HuH-7 (cell line): ENCODE measurements around the gene RARB.

Experiments
- DNase-seq: peaks from one replicate; pipeline ENCODE4 v3.0.0; 2011; ENCODE audit warnings: low spot score

The RARB gene

GRCh38 chr3:25423780-25424588, 4.1 kb upstream of the RARB start:
- no peak for DNase-seq

- DNase-seq: no peak
These were observed 3.4 kb upstream of the RARB start for GRCh38 chr3:25424614-25425013.

DNA sequence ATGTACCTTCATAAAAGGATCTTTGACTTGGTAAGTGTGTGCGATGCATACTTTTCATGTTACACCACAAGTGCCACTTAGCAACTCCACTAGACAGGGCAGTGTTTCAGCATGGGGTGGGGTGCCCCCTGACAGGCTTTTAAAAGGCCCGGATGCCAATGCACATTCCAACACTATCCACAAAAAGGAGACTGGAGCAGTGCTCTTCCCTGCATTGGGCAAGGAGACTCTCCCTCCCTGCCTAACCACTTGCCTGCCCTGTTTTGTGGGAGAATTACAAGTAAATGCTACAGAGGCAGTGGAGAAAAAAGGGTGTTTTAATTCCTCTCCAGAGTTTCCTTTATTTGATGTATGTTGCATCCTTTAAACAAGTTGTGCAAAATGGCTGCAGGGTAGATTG, 1.7 kb upstream of the RARB start:
- no peak for DNase-seq

DNA sequence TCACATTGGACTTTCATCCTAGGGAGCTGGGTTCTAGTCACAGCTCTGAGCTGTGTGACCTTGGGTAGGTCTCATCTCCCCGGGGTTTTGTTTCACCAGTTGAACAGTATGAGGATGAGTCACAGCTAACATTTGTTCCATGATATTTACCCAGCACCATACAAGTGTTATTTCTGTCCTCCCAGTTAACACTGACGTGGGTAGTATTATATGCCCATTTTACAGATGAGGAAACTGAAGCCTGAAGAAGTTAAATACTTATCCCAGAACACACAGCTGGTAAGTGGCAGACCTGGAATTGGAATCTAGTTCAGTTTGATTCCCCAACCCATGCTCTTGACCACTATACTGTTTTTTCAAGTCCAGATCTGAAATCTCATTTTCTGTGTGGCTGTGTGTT, 908 bp upstream of the RARB start:
- no peak for DNase-seq

DNA sequence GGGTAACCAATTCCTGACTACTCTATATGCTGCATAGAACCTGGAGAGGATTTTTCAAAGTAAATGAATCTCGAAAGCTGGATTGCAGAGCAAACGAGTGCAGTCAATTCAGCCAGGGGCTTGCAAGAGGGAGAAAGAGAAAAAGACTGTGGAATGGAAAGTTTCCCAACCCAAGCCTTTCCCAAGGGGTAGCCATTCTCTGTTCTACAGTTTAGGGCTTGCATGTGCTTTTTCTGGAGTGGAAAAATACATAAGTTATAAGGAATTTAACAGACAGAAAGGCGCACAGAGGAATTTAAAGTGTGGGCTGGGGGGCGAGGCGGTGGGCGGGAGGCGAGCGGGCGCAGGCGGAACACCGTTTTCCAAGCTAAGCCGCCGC, 511 bp upstream of the RARB start:
- no peak for DNase-seq

DNA sequence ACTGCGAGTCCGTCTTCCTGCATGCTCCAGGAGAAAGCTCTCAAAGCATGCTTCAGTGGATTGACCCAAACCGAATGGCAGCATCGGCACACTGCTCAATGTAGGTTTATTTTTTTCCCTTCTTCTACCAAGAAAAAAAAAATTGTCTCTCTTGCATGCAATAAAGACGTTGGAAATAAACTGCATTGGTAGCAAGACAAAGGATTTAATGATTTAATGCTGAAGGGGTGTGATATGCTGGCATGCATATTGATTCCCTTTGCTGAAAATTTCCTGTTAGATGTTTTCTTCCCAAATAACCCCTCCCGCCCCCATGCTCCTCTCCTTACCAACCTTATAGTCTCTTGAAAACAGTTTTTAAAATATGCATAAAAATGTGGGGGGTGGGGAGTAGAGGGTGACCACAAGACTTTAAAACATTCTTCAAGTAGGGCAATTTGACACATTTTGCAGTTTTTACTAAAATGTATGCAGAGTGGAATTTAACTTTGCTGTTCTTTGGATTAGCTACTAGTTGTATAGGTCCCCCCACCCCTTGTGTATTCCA, 799 bp downstream of the RARB start:
- DNase-seq: no peak

- DNase-seq: no peak
These were observed 1.6 kb downstream of the RARB start for GRCh38 chr3:25429361-25430286.

DNA sequence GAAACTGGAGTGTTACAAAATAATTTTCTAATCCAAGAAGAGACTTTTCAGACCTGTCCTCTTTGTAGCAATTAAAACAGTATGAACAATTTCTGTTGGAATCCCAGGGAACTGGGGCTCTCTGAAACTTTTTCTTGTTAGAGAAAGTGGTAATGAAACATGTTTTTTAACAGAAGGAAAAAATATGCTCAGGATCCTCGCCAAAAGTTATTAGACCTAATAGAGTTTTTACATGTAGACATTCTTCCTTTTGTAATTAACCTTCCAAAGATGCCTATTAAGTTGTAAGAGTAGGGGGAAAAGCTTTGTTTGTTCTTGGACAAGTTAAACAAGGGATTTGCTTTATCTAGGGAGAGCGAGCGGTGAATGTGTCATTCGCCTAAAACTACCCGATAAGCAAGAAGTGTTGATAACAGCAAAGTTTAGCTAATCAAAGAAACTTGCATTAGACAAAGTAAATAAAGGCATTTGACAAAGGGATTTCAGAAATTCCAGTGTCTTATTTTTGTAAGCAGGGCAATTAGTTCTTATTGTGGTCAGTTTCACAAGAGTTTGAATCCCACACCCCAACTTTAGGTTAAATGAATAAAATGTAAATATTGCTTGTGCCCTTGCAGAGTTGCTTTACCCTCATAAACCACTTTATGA, 2.3 kb downstream of the RARB start:
- DNase-seq: no peak

DNA sequence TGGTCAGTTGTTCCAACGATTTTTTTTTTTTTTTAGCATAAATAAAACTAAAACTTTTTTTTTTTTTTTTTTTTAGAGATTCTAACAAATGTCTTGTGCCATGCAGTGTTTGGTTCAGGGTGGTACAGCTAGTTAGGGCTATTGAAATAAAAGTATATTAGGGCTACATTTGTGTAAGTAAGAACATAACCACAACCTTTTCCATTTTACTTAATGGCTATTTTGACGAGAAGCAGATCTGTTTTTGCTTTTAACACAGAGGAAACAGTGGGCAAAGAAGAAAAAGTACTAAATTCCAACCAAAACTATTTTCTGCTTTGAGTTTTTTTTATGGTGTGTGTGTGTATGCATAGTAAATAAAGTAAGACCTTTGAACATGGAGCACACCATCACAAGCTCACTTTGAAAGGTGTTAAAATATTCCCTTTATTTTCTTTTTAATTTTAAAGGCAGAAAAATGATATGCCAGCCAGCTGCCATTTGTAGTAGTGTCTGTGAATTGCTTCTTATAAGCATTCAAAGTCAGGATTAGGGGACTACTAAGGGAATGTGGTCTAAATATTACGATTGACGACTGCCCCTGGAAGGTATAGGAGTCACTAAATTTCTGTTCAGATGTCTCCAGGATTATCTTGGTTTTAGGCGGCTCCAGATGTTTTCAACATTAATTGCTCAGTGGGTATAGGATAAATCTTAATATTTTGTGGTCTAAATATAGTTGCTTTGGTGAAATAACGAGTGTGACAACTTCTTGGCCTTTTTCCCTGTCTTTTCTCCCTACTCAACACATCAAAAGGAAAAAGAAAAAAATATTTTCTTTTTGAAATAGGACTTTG, 3.1 kb downstream of the RARB start:
- no peak for DNase-seq

DNA sequence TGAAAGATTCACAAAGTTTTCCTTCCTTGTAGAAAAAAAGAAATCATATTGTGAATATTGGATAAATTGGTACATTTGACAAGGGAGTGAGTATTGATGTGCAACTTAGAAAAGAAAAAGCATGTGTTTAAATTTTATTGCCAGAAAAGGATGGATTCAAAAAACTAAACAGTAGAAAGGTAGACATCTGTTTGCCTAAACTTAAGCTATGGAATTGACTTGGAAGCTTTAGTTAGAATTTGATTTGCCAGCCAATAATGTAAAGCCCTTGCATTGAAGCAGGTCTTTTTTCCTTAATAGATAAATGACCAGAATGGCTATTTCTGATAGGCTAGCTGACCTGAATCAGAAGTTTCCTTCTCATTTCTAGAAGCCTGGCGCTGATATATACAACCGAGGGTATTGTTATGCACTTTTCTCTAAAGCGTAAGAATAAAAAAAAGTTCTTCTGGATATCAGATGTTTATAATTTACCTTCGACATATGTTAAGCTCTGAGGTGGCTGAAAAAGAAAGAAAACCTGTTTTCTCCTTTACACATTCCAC, 4.2 kb downstream of the RARB start:
- DNase-seq: no peak

GRCh38 chr3:25433106-25433505, 5.0 kb downstream of the RARB start:
- DNase-seq: no peak

GRCh38 chr3:25433868-25434267, 5.8 kb downstream of the RARB start:
- DNase-seq: no peak

DNA sequence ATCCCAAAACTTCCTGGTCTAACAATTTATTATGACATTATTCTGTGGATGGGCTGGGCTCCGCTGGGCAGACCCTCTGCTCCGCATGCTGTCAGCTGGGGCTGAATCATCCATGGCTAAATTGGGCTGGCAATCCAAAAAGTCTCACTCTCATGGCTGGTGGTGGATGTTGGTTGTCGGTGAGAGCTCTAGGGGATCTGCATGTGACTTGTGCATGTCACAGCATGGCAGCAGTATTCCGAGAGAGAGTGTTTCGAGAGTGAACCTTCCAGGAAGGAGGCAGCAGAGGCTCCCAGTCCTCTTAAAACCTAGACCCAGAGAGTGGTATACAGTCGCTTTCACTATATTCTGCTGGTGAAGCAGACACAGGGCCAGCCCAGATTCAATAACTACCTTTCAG, 9.9 kb downstream of the RARB start:
- no peak for DNase-seq

- no peak for DNase-seq
These were observed 10.9 kb downstream of the RARB start for GRCh38 chr3:25438791-25439555.

GRCh38 chr3:25441234-25441856, 13.3 kb downstream of the RARB start:
- DNase-seq: no peak

DNA sequence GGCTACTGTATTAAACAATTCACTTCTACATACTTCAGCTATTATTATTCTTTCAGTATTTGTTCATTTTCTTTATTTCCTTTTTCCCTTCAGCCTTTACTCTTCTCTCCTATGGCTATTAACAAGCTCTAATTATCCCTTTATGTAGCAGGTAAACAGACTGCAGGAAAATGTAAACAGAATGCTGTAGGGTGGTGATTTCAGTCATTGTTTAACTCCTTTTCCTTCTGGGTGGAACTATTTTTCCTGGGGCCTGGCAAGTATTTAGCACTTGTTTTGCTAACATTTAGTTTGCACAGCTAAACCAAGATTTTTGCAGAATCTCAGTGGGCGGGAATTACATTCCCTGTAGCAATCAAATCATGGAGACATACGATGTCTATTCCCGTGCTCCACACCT, 14.4 kb downstream of the RARB start:
- no peak for DNase-seq

DNA sequence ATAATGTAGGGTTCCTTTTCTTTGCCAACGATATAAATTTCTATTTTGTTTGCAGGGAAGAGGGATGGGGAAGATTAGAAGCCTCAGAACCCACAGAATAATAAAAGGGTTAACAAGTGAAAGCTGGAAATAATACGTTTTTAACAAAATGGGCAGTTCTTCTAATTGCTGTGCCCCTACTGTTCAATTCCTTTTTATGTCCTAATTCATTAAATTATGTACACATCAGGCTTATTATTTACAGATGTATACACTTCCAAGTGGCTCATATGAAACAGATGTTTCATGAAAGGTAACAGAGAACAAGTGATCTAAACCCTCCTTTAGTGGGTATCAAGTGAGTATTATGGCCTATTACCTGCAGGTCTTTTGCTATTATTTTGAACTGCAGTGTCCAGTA, 16.2 kb downstream of the RARB start:
- no peak for DNase-seq

GRCh38 chr3:25445731-25446130, 17.7 kb downstream of the RARB start:
- no peak for DNase-seq

DNA sequence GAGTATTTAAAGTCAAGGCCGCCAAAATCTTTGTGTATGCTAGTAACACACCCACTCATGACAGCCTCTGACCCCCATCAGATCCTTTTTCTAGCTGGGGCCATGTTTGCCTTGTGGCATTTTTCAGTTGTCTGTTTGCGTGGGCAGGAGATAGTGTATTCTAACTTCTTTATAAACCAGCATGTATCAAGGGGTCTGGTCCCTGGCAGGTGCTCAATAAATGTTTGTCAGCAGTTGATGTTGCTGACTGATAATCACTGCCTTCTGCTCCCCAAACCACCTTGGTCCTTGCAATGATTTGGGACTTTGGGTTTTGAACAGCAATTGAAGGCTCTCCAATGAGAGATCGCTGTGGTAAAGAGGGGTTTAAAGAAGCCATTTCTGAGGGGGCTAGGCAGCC, 19.2 kb downstream of the RARB start:
- no peak for DNase-seq

GRCh38 chr3:25447925-25448324, 19.9 kb downstream of the RARB start:
- no peak for DNase-seq
